Activated CD8-positive, alpha-beta memory T cell treated with anti-CD3 and anti-CD28 coated beads, Interleukin-2, amount 50 U/mL, for 24 hours (primary cell): ENCODE results near the gene PGPEP1.
"Not testable (repeated sequence)": the region's sequence is repeated elsewhere in the genome, so short reads cannot be mapped to it uniquely, and the experiment has no call there.

Experiments used
- DNase-seq: peaks from one replicate; pipeline ENCODE4 v3.0.0-alpha.2; 2020; ENCODE audit errors: extremely low read depth

The PGPEP1 gene

GRCh38 chr19:18390065-18390907, 49.9 kb downstream of the PGPEP1 start:
- no peak for DNase-seq

GRCh38 chr19:18391509-18392075, 51.2 kb downstream of the PGPEP1 start:
- no peak for DNase-seq

- no peak for DNase-seq
These were observed 52.0 kb downstream of the PGPEP1 start for GRCh38 chr19:18392417-18392816.

- DNase-seq: no peak
These were observed 52.5 kb downstream of the PGPEP1 start for GRCh38 chr19:18392926-18393325.

GRCh38 chr19:18393836-18394235, 53.4 kb downstream of the PGPEP1 start:
- DNase-seq: no peak

GRCh38 chr19:18396471-18397241, 56.3 kb downstream of the PGPEP1 start:
- no peak for DNase-seq

- no peak for DNase-seq
These were observed 57.1 kb downstream of the PGPEP1 start, which contains the start of gene LRRC25 for GRCh38 chr19:18397242-18398202. TSS of gene LRRC25 (minus strand) at chr19:18397622. CDS start at chr19:18396963, 659 bp downstream.

- no peak for DNase-seq
These were observed 58.6 kb downstream of the PGPEP1 start for GRCh38 chr19:18399008-18399407.

GRCh38 chr19:18401580-18402112, 61.2 kb downstream of the PGPEP1 start:
- DNase-seq: no peak

- not testable (repeated sequence) for DNase-seq
These were observed 62.3 kb downstream of the PGPEP1 start for GRCh38 chr19:18402455-18403248.

- DNase-seq: not testable (repeated sequence)
These were observed 65.4 kb downstream of the PGPEP1 start for GRCh38 chr19:18405754-18406153.

- DNase-seq: no peak
These were observed 66.4 kb downstream of the PGPEP1 start for GRCh38 chr19:18406749-18407148.

- no peak for DNase-seq
These were observed 67.7 kb downstream of the PGPEP1 start for GRCh38 chr19:18408053-18408476.

GRCh38 chr19:18412610-18413239, 72.3 kb downstream of the PGPEP1 start:
- DNase-seq: no peak

GRCh38 chr19:18414504-18415177, 74.2 kb downstream of the PGPEP1 start:
- no peak for DNase-seq

- no peak for DNase-seq
These were observed 74.9 kb downstream of the PGPEP1 start for GRCh38 chr19:18415178-18415867.

- no peak for DNase-seq
These were observed 76.4 kb downstream of the PGPEP1 start for GRCh38 chr19:18416778-18417249.
